SIG-M5 treated with dmso at 0.1 percent for 504 hours (cell line): ENCODE measurements around the gene TSPY1.
"Not testable (repeated sequence)": the region's sequence is repeated elsewhere in the genome, so short reads cannot be mapped to it uniquely, and the experiment has no call there.

Experiments
- DNase-seq: peaks from one replicate; lab custom pipeline; 2025; ENCODE audit not compliant: unreplicated experiment; lab: John Stamatoyannopoulos, UW

Gene TSPY1, protein sequence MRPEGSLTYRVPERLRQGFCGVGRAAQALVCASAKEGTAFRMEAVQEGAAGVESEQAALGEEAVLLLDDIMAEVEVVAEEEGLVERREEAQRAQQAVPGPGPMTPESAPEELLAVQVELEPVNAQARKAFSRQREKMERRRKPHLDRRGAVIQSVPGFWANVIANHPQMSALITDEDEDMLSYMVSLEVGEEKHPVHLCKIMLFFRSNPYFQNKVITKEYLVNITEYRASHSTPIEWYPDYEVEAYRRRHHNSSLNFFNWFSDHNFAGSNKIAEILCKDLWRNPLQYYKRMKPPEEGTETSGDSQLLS

DNA sequence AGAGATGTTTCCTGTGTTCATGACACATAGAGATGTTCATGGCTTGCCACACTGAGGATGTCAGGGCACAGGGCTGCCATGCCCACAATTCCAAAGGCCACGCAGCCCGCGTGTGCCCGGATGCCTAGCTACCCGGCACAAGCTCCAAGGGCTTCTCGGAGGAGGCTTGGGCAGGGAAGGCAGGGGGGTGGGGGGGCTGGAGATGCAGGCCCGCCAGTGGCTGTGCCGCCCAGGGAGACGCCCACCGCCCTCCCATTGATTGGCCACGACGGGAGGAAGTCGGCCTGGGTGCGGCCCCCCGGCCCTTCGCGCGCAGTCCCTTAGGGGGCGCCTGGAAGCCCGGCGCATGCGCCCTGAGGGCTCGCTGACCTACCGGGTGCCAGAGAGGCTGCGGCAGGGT, at the start of gene TSPY1:
TSS of gene TSPY1 (plus strand) at position 301 of the 400 bp plus-strand sequence. CDS start at position 347, 46 bp downstream.
- not testable (repeated sequence) for DNase-seq

DNA sequence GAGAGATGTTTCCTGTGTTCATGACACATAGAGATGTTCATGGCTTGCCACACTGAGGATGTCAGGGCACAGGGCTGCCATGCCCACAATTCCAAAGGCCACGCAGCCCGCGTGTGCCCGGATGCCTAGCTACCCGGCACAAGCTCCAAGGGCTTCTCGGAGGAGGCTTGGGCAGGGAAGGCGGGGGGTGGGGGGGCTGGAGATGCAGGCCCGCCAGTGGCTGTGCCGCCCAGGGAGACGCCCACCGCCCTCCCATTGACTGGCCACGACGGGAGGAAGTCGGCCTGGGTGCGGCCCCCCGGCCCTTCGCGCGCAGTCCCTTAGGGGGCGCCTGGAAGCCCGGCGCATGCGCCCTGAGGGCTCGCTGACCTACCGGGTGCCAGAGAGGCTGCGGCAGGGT, 20.2 kb downstream of the TSPY1 start, which contains the start of gene TSPY9:
TSS of gene TSPY9 (plus strand) at position 301 of the 400 bp plus-strand sequence. CDS start at position 347, 46 bp downstream.
- not testable (repeated sequence) for DNase-seq

DNA sequence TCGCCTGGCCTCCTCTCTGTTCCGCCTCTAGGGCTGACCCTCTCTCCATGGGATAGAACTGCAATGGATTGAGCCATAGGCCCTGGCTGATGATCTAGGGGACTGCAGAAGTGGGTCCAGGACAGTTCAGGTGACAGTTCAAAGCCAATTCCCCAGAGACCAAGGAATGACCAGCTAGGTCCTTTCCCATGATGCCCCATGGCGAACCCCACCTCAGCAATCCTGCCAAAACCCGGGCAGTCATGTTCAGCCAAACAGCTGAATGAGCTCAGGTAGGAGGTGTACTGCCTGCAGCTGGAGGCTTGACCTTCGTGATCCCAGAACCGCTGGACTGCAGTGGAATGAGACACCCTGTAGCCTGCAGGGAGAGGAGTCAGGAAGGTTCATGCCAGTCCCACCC, 37.6 kb downstream of the TSPY1 start:
- DNase-seq = not testable (repeated sequence)

DNA sequence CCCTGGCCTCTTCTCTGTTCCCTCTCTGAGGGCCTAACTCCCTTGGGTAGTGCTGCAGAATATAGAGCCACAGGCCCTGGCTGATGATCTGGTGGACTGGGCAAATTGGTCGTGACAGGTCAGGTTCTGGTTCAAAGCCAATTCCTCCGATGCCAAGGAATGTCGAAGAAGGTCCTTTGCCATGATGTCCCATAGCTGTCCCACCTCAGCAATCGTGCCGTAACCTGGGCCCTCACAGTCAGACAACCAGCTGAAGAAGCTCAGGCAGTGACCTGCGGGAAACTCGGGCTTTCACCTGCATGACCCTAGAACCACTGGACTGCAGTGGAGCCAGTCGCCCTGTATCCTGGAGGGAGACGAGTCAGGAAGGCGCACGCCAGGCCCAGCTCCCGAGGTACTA, 49.5 kb downstream of the TSPY1 start:
- not testable (repeated sequence) for DNase-seq
